Psoas muscle (tissue), 8 donors: ENCODE results near the gene FDXR. TPM values are rescaled to one million over a fixed set of nuclear protein-coding genes. Genes with fewer than 3 reads are reported as not detected.

Experiments
- ATAC-seq, 4 donors: fragments of 200-7000 bp; cut with Tn5 transposase; one replicate each; pipeline ENCODE4 v1.9.1; 2020; ENCODE audit warnings: moderate library complexity in 3 of 4, mild to moderate bottlenecking in 2 of 4
- DNase-seq, 2 donors: peaks; one replicate each; pipeline ENCODE4 v3.0.0-alpha.2; 2020
- H3K27ac ChIP-seq: fragments of 200-600 bp; one replicate; pipeline ENCODE4 v1.8.0; 2022
- H3K27me3 ChIP-seq, 3 donors: fragments of 200-600 bp in 1 of 3; one replicate each; pipeline versions ENCODE4 v1.6.1 to v1.8.0; 2013 to 2022; ENCODE audit warnings: low read length in 2 of 3, mild to moderate bottlenecking in 2 of 3, moderate library complexity in 1 of 3; ENCODE audit not compliant: insufficient read depth in 3 of 3
- H3K36me3 ChIP-seq, 2 donors: fragments of 200-600 bp in 1 of 2; one replicate each; pipeline versions ENCODE4 v1.6.1 to v1.8.0; 2013 to 2022; ENCODE audit warnings: low read depth in 1 of 2, mild to moderate bottlenecking in 1 of 2, moderate library complexity in 1 of 2; ENCODE audit not compliant: insufficient read depth in 1 of 2
- H3K4me1 ChIP-seq: fragments of 200-600 bp; one replicate; pipeline ENCODE4 v1.8.0; 2022
- H3K4me3 ChIP-seq: fragments of 200-600 bp; one replicate; pipeline ENCODE4 v1.8.0; 2022; ENCODE audit warnings: mild to moderate bottlenecking
- H3K9me3 ChIP-seq: fragments of 200-600 bp; one replicate; pipeline ENCODE4 v1.8.0; 2022
- WGBS, 3 donors: extraction: QIAGEN DNeasy Blood & Tissue Kit; methylation state at CpG; one replicate each; pipeline versions ENCODE4 v1.1.6 to v1.1.7; 2013; 5-methylcytosine and 5-hydroxymethylcytosine counted together
- intact Hi-C, 2 donors: fragments of 100-400 bp; cut with DNase I; formaldehyde crosslinking; loops; one replicate each; pipeline versions ENCODE4 v1.11.0 to v1.14.2; 2022
- polyA plus RNA-seq, 3 donors: library from polyadenylated mRNA; stranded (reverse); fragments of 200-250 nt; gene quantifications; one replicate each; pipeline ENCODE4 v1.2.3, GENCODE V29; 2013
- total RNA-seq, 4 donors: library from RNA; stranded (reverse); fragmentation: NEBNext Ultra II Directional in 2 of 4; extraction: Animal tissue kit (Norgen Biotek cat#: 25700) in 2 of 4; gene quantifications; one replicate each; pipeline versions ENCODE4 v1.2.1 to v1.2.4, GENCODE V29; 2021 to 2023
- TF ChIP-seq, protein P1 (sequence below): fragments of 200-600 bp; IDR thresholded peaks from one replicate; pipeline ENCODE4 v1.8.0; 2022; ENCODE audit warnings: antibody characterized with exemption
- donor health status: healthy with polysubstance abuse.
- donor health status: DM: no; HTN: no; CAD: no; lungs with moderate emphysema.
- donor health status: Bipolar disorder and iron deficiency.
- donor health status: healthy.
- donor health status: DM: yes; HTN: yes; CAD: no.
- donor health status: DM: no; HTN: no; CAD: no.
- donor health status: DM: no; HTN: no; CAD: no.
- donor health status: DM: yes; HTN: yes; CAD: no.

The FDXR gene
- total and polyA plus RNA-seq, 7 donors, result 3.0 to 7.9 (median 3.7) TPM

DNA sequence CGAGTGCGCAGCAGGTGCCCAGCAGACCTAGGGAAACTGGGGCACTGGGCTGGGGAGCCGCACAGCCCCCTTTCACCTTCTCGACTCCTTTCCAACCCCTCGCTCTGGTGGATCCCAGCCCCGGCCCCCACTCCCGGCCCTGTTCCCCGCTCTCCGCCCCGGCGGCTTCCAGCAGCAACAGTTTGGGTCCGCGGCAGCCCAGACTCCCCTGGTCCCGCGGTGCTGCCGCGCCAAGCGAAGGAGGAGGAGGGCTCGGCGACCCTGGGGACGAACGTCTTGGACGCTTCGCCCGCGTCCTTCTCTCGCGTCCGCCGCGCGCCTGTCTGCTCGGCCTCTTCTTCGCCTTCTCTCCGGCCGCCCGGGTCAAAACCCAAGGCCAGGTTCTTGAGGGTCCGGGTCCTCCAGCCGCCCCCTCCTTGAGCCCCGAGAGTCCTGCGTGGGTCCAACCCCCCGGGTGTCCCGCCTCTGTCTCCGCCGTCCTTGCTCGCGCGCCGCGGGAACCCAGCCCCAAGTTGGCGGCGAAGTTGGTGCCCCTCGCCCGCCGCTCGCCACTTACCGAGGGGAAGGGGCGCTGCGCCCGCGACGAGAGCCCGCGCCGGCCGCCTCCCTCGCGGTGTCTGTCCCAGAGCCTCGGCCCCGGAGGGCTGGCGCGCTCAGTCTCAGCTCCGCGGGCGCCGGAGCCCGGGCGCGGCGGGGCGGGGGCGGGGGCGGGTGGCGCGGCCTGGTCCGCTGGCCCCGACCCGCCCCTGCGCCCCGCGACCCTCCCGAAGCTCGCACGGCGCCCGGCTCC is 11.7 kb downstream of the FDXR start:
- 1 to 3% (median 2%) methylated on average over 42 to 96 of the region's 96 CpGs for WGBS, 3 donors
- H3K4me3 ChIP-seq, result peak overlapping the region; percentile 56
- peaks cover 18% of the 10 kb centered on the region for H3K4me1 ChIP-seq
- H3K36me3 ChIP-seq, result no peaks in the 10 kb centered on the region
- H3K9me3 ChIP-seq, result no peaks in the 10 kb centered on the region
- ATAC-seq (no peak), DNase-seq (no peak)
- TF ChIP-seq, protein P1, sequence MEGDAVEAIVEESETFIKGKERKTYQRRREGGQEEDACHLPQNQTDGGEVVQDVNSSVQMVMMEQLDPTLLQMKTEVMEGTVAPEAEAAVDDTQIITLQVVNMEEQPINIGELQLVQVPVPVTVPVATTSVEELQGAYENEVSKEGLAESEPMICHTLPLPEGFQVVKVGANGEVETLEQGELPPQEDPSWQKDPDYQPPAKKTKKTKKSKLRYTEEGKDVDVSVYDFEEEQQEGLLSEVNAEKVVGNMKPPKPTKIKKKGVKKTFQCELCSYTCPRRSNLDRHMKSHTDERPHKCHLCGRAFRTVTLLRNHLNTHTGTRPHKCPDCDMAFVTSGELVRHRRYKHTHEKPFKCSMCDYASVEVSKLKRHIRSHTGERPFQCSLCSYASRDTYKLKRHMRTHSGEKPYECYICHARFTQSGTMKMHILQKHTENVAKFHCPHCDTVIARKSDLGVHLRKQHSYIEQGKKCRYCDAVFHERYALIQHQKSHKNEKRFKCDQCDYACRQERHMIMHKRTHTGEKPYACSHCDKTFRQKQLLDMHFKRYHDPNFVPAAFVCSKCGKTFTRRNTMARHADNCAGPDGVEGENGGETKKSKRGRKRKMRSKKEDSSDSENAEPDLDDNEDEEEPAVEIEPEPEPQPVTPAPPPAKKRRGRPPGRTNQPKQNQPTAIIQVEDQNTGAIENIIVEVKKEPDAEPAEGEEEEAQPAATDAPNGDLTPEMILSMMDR, result no peak
- H3K27ac ChIP-seq, result no peak overlapping the region
- intact Hi-C loops, result no loop called here
- peaks cover 3 to 53% (median 25%) of the 10 kb centered on the region in 3 donors for H3K27me3 ChIP-seq

DNA sequence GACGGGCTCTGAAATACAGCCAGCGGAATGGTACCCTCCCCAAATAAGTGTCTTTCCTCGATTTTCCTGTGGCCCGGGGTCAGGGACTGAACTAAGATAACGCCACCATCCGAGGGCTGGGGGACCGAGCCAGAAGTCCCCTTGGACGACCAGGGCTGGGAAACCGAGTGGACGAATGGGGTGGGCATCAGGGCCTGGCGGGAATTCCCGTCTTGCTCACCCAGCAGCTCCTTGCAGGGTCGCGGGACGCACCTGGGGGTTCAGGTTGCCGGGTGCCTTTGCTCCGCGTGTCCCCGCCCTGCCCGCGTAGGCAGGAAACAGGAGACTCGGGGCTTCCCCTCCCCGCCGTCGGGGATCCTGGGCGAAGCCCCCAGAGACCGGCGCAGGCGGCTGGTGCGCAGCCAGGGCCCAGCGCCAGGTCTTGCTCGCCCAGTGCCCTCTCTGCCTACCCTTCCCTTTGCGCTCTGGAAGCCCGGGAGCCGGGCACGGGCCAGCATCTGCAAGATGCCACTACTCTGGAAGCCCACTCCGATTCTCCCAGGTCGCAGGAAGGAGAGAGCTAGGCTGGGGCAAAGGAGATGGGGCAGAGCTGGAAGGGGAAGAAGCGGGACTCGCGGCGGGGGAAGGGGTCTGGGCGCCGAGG is 12.4 kb downstream of the FDXR start:
- Histone ChIP-seq H3K27ac (no peak overlapping the region), H3K4me3 (peak overlapping the region; percentile 56), H3K36me3 (no peaks in the 10 kb centered on the region), H3K4me1 (peaks cover 18% of the 10 kb centered on the region), H3K27me3 (peaks cover 3 to 54% (median 25%) of the 10 kb centered on the region in 3 donors), H3K9me3 (no peaks in the 10 kb centered on the region)
- intact Hi-C loops, result no loop called here
- TF ChIP-seq, protein P1, result no peak
- ATAC-seq (no peak), DNase-seq (no peak)
- WGBS, 3 donors, result 3 to 4% (median 3%) methylated on average over 37 to 44 of the region's 44 CpGs

DNA sequence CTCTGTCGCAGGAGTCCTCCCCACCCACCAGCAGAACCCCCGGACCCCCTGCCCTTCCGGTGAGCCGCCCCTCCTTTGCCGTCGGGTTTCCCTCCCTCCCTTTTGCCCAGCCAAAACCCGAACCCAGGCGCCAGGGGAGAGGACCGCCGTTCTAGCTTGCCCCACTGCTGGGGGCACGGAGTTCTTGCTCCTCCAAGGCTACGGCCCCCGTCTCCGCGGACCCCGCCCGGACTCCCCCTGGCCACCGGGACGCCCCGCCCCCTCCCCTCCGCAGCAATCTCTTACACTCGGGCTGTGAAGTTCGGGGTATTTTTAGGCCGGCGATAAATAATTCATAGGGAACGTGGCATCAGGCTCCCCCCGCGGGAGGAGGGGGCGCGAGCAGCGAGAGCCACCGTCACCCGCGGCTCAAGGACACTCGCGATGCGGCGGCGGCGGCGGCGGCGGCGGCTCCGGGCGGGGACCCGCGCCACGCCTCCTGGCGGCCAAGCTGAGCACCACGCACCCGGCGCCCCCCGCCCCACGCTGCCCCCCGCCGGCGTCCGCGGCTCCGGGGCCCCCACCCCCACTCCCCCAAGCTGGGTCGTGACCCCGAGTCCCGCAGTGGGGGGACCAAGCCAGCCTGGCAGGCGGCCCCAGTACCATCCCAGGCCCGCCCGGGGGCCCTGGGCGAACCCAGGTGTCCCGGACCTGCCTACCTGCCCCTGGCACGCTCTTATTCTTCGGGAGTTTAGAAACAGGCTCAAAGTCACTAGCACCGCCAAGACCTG is 13.2 kb downstream of the FDXR start, which contains the start of gene GRIN2C:
Gene GRIN2C, minus strand, starts transcription at position 427 of the 770 bp plus-strand sequence. CDS start 4,793 bp downstream, outside the sequence.
- H3K27ac ChIP-seq, result no peak within 1 kb of the TSS
- WGBS, 3 donors, result 3 to 5% (median 3%) methylated on average over 28 to 71 of the region's 72 CpGs
- intact Hi-C loops, result no loop called here
- DNase-seq (no peak), ATAC-seq (no peak)
- peaks cover 3 to 61% (median 25%) of the 10 kb centered on the region in 3 donors for H3K27me3 ChIP-seq
- no peaks in the 10 kb centered on the region for H3K36me3 ChIP-seq
- H3K4me1 ChIP-seq, result peaks cover 18% of the 10 kb centered on the region
- peak within 1 kb of the TSS; percentile 56 for H3K4me3 ChIP-seq
- TF ChIP-seq, protein P1, result peak; percentile 46
- H3K9me3 ChIP-seq, result no peaks in the 10 kb centered on the region

DNA sequence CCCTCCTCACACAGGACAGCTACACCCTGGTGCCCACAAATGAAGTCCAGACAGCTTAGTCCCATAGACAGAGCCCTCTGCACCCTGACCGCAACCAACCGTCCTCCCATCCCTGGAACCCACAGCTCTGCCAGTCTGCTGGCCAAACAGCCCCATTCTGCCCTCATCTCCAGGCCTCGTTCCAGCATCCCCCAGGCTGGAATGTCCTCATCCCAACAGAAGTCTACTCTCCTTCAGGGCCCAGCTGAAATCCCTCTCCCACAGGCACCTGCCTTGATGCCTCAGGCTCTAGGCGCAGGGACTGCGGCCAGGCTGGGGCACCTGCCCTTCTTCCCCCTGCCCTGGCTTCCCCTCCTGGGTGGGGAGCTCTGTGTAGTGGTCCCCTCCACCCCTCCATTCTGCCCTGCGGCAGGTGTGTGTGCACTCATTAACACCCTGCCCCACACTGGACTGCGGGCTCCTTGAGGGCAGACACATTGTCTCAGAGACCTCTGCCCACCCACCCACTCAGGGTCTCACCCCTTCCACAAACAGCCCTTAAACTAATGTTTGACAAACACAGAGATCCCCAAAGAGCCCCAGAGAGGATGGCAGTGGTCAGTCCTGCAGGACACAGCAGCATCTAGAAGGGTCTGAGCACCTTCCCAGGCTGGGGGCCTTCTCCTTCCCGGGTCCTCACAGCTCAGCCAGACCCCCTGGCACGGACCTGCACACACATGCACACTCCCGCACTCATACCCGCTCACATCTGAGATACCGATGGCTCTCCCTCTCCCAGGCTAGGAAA is 13.9 kb downstream of the FDXR start:
- Histone ChIP-seq H3K27me3 (peaks cover 3 to 69% (median 25%) of the 10 kb centered on the region in 3 donors), H3K36me3 (no peaks in the 10 kb centered on the region), H3K4me3 (no peak overlapping the region), H3K9me3 (no peaks in the 10 kb centered on the region), H3K27ac (no peak overlapping the region), H3K4me1 (peaks cover 18% of the 10 kb centered on the region)
- 51 to 62% (median 54%) methylated on average over 12 of the region's 12 CpGs for WGBS, 3 donors
- DNase-seq (no peak), ATAC-seq (no peak)
- TF ChIP-seq, protein P1, result no peak
- intact Hi-C loops, result no loop called here
